HCT116 (cell line): ENCODE measurements around the gene NETO1. TPM values are rescaled to one million over a fixed set of nuclear protein-coding genes. Genes with fewer than 3 reads are reported as not detected.

Experiments
- ATAC-seq: fragments of 200-7000 bp; cut with Tn5 transposase; 2 replicates; pipeline ENCODE4 v1.9.1; 2020; ENCODE audit warnings: mild to moderate bottlenecking, moderate library complexity
- BruUV-seq: library from RNA; stranded (reverse); fragments of 400-500 nt; replicated peaks from 2 replicates; lab custom pipeline; 2021; lab: Mats Ljungman, UMichigan
- CTCF ChIA-PET: fragments of 300-600 bp; sonication (Branson Sonifier 250); formaldehyde crosslinking; loops from one replicate; lab custom pipeline; 2021; ENCODE audit warnings: antibody characterized with exemption; lab: Charles Lee
- POLR2A ChIA-PET: fragments of 300-600, 350-600 bp; sonication (Branson Sonifier 250); formaldehyde crosslinking; loops from one replicate; lab custom pipeline; 2021; ENCODE audit warnings: antibody characterized with exemption; lab: Charles Lee
- RAD21 ChIA-PET, 2 experiments: fragments of 300-600 bp; sonication (Branson Sonifier 250); formaldehyde crosslinking; loops; one replicate each; lab custom pipeline; 2023; ENCODE audit warnings: low total read pairs in 2 of 2; ENCODE audit not compliant: uncharacterized antibody in 2 of 2, unreplicated experiment in 2 of 2, low non-redundant PET in 1 of 2; lab: Charles Lee
- DNase-seq: peaks from one replicate; pipeline ENCODE4 v3.0.0-alpha.2; 2010; ENCODE audit warnings: low read depth, low spot score
- H2AFZ ChIP-seq: fragments of 200-600 bp; shearing (Covaris generic), sonication (generic); 2 replicates; pipeline ENCODE4 v1.6.1; 2017; ENCODE audit warnings: low read depth, mixed run types, mixed read lengths, antibody characterized with exemption, low read length; ENCODE audit not compliant: poor library complexity, severe bottlenecking
- H3K27ac ChIP-seq: 2 replicates; pipeline ENCODE4 v1.5.1; 2012; ENCODE audit warnings: low read depth, low read length
- H3K27me3 ChIP-seq: fragments of 200-600 bp; sonication (generic); 2 replicates; pipeline ENCODE4 v1.6.1; 2016; ENCODE audit warnings: mixed run types, low read length, mixed read lengths; ENCODE audit not compliant: insufficient read depth
- H3K36me3 ChIP-seq, 2 experiments: fragments of 200-500 bp in 1 of 2; fragments of 200-600 bp in 1 of 2; sonication (Bioruptor generic) in 1 of 2; sonication (generic) in 1 of 2; 2 replicates each; pipeline versions ENCODE4 v1.5.1 to v1.6.1; 2014 to 2016; ENCODE audit warnings: low read length in 2 of 2, inconsistent platforms in 1 of 2, mixed read lengths in 1 of 2, mixed run types in 1 of 2; ENCODE audit not compliant: insufficient read depth in 2 of 2, control insufficient read depth in 1 of 2
- H3K4me1 ChIP-seq, 2 experiments: fragments of 200-600 bp in 1 of 2; sonication (generic) in 1 of 2; 2 replicates each; pipeline versions ENCODE4 v1.5.1 to v1.6.1; 2012 to 2017; ENCODE audit warnings: low read length in 2 of 2, inconsistent platforms in 1 of 2, mild to moderate bottlenecking in 1 of 2, mixed read lengths in 1 of 2, mixed run types in 1 of 2, moderate library complexity in 1 of 2; ENCODE audit not compliant: insufficient read depth in 2 of 2, control insufficient read depth in 1 of 2
- H3K4me2 ChIP-seq: fragments of 200-600 bp; sonication (generic); 2 replicates; pipeline ENCODE4 v1.6.1; 2017; ENCODE audit warnings: mixed run types, low read length, mixed read lengths
- H3K4me3 ChIP-seq, 2 experiments: fragments of 200-600 bp in 1 of 2; sonication (generic) in 1 of 2; replicated peaks in 1 of 2; 2 replicates each; pipeline ENCODE4 v1.5.1; 2011 to 2016; ENCODE audit warnings: low read length in 2 of 2, control low read depth in 1 of 2, low read depth in 1 of 2, mild to moderate bottlenecking in 1 of 2, mixed read lengths in 1 of 2, mixed run types in 1 of 2
- H3K79me2 ChIP-seq: fragments of 200-600 bp; sonication (generic); 2 replicates; pipeline ENCODE4 v1.6.1; 2017; ENCODE audit warnings: mild to moderate bottlenecking, mixed run types, low read length, moderate library complexity, mixed read lengths; ENCODE audit not compliant: insufficient read depth
- H3K9ac ChIP-seq: fragments of 200-600 bp; sonication (generic); 2 replicates; pipeline ENCODE4 v1.6.1; 2016; ENCODE audit warnings: low read length, mixed read lengths
- H3K9me2 ChIP-seq: fragments of 200-600 bp; sonication (generic), shearing (Covaris generic); 2 replicates; pipeline ENCODE4 v1.6.1; 2017; ENCODE audit warnings: mixed run types, mild to moderate bottlenecking, moderate library complexity; ENCODE audit not compliant: insufficient read depth
- H3K9me3 ChIP-seq, 2 experiments: fragments of 200-500 bp in 1 of 2; fragments of 200-600 bp in 1 of 2; sonication (Bioruptor generic) in 1 of 2; sonication (generic) in 1 of 2; 2 replicates each; pipeline ENCODE4 v1.6.1; 2014 to 2017; ENCODE audit warnings: low read length in 2 of 2, mixed read lengths in 2 of 2, inconsistent platforms in 1 of 2, low read depth in 1 of 2, mild to moderate bottlenecking in 1 of 2, mixed run types in 1 of 2, moderate library complexity in 1 of 2; ENCODE audit not compliant: control insufficient read depth in 1 of 2, insufficient read depth in 1 of 2
- H4K20me1 ChIP-seq: fragments of 200-600 bp; sonication (generic), shearing (Covaris generic); 2 replicates; pipeline ENCODE4 v1.6.1; 2017; ENCODE audit warnings: mixed run types, mild to moderate bottlenecking, moderate library complexity; ENCODE audit not compliant: insufficient read depth
- intact Hi-C: fragments of 100-400 bp; cut with micrococcal nuclease; formaldehyde crosslinking; loops from 2 replicates; pipeline ENCODE4 v1.10.0; 2022
- microRNA-seq: library from miRNA; unstranded; fragments of <30 nt; microRNA quantifications from one replicate; pipeline ENCODE4, GENCODE V29; 2016; ENCODE audit warnings: borderline number of aligned reads
- total RNA-seq: library from RNA; stranded (reverse); gene quantifications from one replicate; pipeline ENCODE4 v1.2.1, GENCODE V29; 2021; ENCODE audit not compliant: unreplicated experiment
- TF ChIP-seq, protein P1 (sequence below): IDR thresholded peaks from 2 replicates; pipeline ENCODE4 v1.6.1; 2012
- TF ChIP-seq, protein P2 (sequence below): IDR thresholded peaks from 2 replicates; pipeline ENCODE4 v1.6.1; 2011; ENCODE audit warnings: mild to moderate bottlenecking, low read length, moderate library complexity; ENCODE audit not compliant: insufficient replicate concordance; ENCODE audit errors: extremely low read depth

The NETO1 gene
- total RNA-seq, 1 experiment from 2014 or later: not detected

DNA sequence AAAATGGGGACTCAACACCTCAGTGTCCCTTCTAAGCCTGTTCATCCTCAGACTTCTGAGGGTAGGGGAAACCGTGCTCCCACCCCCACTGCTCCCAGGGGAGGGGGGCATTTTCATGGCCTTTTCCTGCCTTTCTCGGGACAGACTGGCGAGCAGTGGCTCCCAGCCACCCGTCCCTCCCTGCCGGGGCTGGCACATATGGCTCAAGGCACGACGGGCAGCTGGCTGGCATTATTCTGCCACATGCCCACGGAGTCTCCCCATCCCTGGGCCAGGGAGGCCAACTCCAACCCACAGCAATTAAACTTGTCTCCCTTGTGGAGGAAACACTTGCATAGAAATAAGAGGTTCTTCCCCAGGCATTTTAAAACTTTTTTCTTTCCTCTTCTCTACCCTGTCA lies 175.2 kb downstream of the NETO1 start:
- RAD21 ChIA-PET: no interaction called here
- H4K20me1 ChIP-seq: no peaks in the 10 kb centered on the region
- no peak for DNase-seq
- intact Hi-C loops: no loop called here
- H3K79me2 ChIP-seq: no peaks in the 10 kb centered on the region
- CTCF ChIA-PET: no interaction called here
- no peaks in the 10 kb centered on the region for H3K27me3 ChIP-seq
- no peak overlapping the region for H3K4me2 ChIP-seq
- no peak overlapping the region for H3K9ac ChIP-seq
- H3K36me3 ChIP-seq: no peaks in the 10 kb centered on the region
- H3K27ac ChIP-seq: no peak overlapping the region
- POLR2A ChIA-PET: no interaction called here
- BruUV-seq: no TSS peak
- TF ChIP-seq, protein P1, sequence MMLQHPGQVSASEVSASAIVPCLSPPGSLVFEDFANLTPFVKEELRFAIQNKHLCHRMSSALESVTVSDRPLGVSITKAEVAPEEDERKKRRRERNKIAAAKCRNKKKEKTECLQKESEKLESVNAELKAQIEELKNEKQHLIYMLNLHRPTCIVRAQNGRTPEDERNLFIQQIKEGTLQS: no peak
- TF ChIP-seq, protein P2, sequence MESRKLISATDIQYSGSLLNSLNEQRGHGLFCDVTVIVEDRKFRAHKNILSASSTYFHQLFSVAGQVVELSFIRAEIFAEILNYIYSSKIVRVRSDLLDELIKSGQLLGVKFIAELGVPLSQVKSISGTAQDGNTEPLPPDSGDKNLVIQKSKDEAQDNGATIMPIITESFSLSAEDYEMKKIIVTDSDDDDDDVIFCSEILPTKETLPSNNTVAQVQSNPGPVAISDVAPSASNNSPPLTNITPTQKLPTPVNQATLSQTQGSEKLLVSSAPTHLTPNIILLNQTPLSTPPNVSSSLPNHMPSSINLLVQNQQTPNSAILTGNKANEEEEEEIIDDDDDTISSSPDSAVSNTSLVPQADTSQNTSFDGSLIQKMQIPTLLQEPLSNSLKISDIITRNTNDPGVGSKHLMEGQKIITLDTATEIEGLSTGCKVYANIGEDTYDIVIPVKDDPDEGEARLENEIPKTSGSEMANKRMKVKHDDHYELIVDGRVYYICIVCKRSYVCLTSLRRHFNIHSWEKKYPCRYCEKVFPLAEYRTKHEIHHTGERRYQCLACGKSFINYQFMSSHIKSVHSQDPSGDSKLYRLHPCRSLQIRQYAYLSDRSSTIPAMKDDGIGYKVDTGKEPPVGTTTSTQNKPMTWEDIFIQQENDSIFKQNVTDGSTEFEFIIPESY: no peak
- H3K4me3 ChIP-seq: no peak overlapping the region
- no peaks in the 10 kb centered on the region for H3K9me2 ChIP-seq
- ATAC-seq: no peak
- peaks cover 1 to 14% of the 10 kb centered on the region in 2 experiments; a peak in 2 of 4 replicates for H3K9me3 ChIP-seq
- H2AFZ ChIP-seq: no peak overlapping the region
- no peaks in the 10 kb centered on the region for H3K4me1 ChIP-seq

Small RNAs within 50 kb of the gene (microRNA-seq; reads per million reads assigned to microRNA genes)
- not detected for gene MIR548AV
